Spleen (tissue), 11 donors: ENCODE measurements around the gene FLT4. TPM values are rescaled to one million over a fixed set of nuclear protein-coding genes. Genes with fewer than 3 reads are reported as not detected.
"Not testable (repeated sequence)": the region's sequence is repeated elsewhere in the genome, so short reads cannot be mapped to it uniquely, and the experiment has no call there.

Source experiments
- DNase-seq: peaks from one replicate; pipeline ENCODE4 v3.0.0-alpha.2; 2020
- H3K27ac ChIP-seq, 8 donors: fragments of 200-600 bp; sonication (generic) in 7 of 8; 1 replicate in 4 of 8; 2 replicates in 4 of 8; pipeline versions ENCODE4 v1.5.0 to v1.8.0; 2016 to 2021; ENCODE audit warnings: inconsistent platforms in 4 of 8, mild to moderate bottlenecking in 4 of 8, moderate library complexity in 1 of 8
- H3K27me3 ChIP-seq, 7 donors: fragments of 200-600 bp; sonication (generic) in 6 of 7; replicated peaks in 1 of 7; 1 replicate in 4 of 7; 2 replicates in 3 of 7; pipeline versions ENCODE4 v1.5.0 to v1.8.0; 2016 to 2021; ENCODE audit warnings: inconsistent platforms in 3 of 7, mild to moderate bottlenecking in 1 of 7
- H3K36me3 ChIP-seq, 6 donors: fragments of 200-600 bp; sonication (generic) in 5 of 6; 1 replicate in 4 of 6; 2 replicates in 2 of 6; pipeline versions ENCODE4 v1.5.0 to v1.8.0; 2016 to 2021; ENCODE audit warnings: inconsistent platforms in 2 of 6
- H3K4me1 ChIP-seq, 6 donors: fragments of 200-600 bp; sonication (generic) in 5 of 6; 1 replicate in 3 of 6; 2 replicates in 3 of 6; pipeline versions ENCODE4 v1.5.0 to v1.8.0; 2016 to 2021; ENCODE audit warnings: inconsistent platforms in 3 of 6
- H3K4me3 ChIP-seq, 8 donors: fragments of 200-600 bp; sonication (generic) in 7 of 8; 1 replicate in 4 of 8; 2 replicates in 4 of 8; pipeline versions ENCODE4 v1.5.0 to v1.8.0; 2016 to 2021; ENCODE audit warnings: inconsistent platforms in 4 of 8, mild to moderate bottlenecking in 4 of 8, moderate library complexity in 2 of 8
- H3K9me3 ChIP-seq, 8 donors: fragments of 200-600 bp; sonication (generic) in 7 of 8; 1 replicate in 4 of 8; 2 replicates in 4 of 8; pipeline versions ENCODE4 v1.5.0 to v1.8.0; 2016 to 2021; ENCODE audit warnings: inconsistent platforms in 4 of 8
- CTCF ChIP-seq, 11 experiments: fragments of 200-600 bp in 7 of 11; fragments of 450-650 bp in 4 of 11; sonication (generic) in 4 of 11; IDR thresholded peaks in 8 of 11; conservative IDR thresholded peaks in 3 of 11; 1 replicate in 7 of 11; 2 replicates in 4 of 11; pipeline versions ENCODE4 v1.4.0 to v1.8.0; 2016 to 2021; ENCODE audit warnings: antibody characterized with exemption in 11 of 11, inconsistent platforms in 4 of 11, mild to moderate bottlenecking in 1 of 11
- POLR2A ChIP-seq, 3 donors: fragments of 450-650 bp; IDR thresholded peaks; one replicate each; pipeline ENCODE4 v1.5.1; 2017; ENCODE audit warnings: antibody characterized with exemption in 3 of 3, mild to moderate bottlenecking in 1 of 3
- POLR2AphosphoS5 ChIP-seq, 3 donors: sonication (generic); formaldehyde crosslinking; IDR thresholded peaks; one replicate each; pipeline ENCODE4 v1.5.1; 2017; ENCODE audit warnings: antibody characterized with exemption in 3 of 3
- WGBS, 5 donors: extraction: QIAGEN DNeasy Blood & Tissue Kit in 3 of 5; methylation state at CpG; one replicate each; pipeline versions ENCODE4 v1.1.5 to v1.1.7; 2013 to 2018; 5-methylcytosine and 5-hydroxymethylcytosine counted together
- intact Hi-C: fragments of 100-400 bp; cut with DNase I; formaldehyde crosslinking; loops from one replicate; pipeline ENCODE4 v1.15.0; 2023; ENCODE audit warnings: low total_unique reads
- polyA plus RNA-seq, 3 donors: library from polyadenylated mRNA; stranded (reverse); fragments of 200-250 nt; gene quantifications; one replicate each; pipeline ENCODE4 v1.2.1, GENCODE V29; 2013
- total RNA-seq, 7 donors: library from RNA; depleted of rRNA in 3 of 7; stranded (reverse); fragments of >200 nt in 3 of 7; fragmentation: NEBNext Ultra II Directional in 4 of 7; extraction: Animal tissue kit (Norgen Biotek cat#: 25700) in 4 of 7; gene quantifications; one replicate each; pipeline versions ENCODE4 v1.1.0 to v1.2.1, GENCODE V29; 2016 to 2021
- donor health status: healthy with polysubstance abuse.
- donor health status: DM: no; HTN: no; CAD: no; lungs with moderate emphysema.
- donor health status: DM: no; HTN: no; CAD: no.
- donor health status: Bipolar disorder and iron deficiency.
- donor health status: healthy.
- donor health status: DM: no; HTN: no; CAD: no.
- donor health status: DM: yes; HTN: yes; CAD: no.

Gene FLT4
- total and polyA plus RNA-seq, 10 donors: 3.5 to 61.4 (median 34.8) TPM

GRCh38 chr5:180689071-180689694 lies 39.8 kb upstream of the FLT4 start:
- Histone ChIP-seq H3K4me1 (peaks cover 0 to 17% (median 0%) of the 10 kb centered on the region in 6 donors), H3K27me3 (peaks cover 0 to 24% (median 5%) of the 10 kb centered on the region in 7 donors), H3K9me3 (no peaks in the 10 kb centered on the region), H3K4me3 (peak overlapping the region in 1 of 8 donors; percentile 40), H3K36me3 (no peaks in the 10 kb centered on the region), H3K27ac (peak overlapping the region in 5 of 8 donors; percentile 34 to 70 (median 46))
- TF ChIP-seq POLR2A (IDR thresholded peaks at IDR 0.05) (no peak), POLR2AphosphoS5 (IDR thresholded peaks at IDR 0.05) (no peak), CTCF (IDR thresholded peaks at IDR 0.05 in 8 of 11, conservative IDR thresholded peaks at IDR 0.05 in 3 of 11) (no peak)
- DNase-seq: no peak
- WGBS, 5 donors: 48 to 57% (median 54%) methylated on average over 13 of the region's 13 CpGs
- intact Hi-C loops: no loop called here

- DNase-seq: no peak
- Histone ChIP-seq H3K4me1 (peaks cover 0 to 19% (median 0%) of the 10 kb centered on the region in 6 donors), H3K4me3 (peak overlapping the region in 1 of 8 donors; percentile 40), H3K36me3 (no peaks in the 10 kb centered on the region), H3K27ac (peak overlapping the region in 5 of 8 donors; percentile 34 to 70 (median 46)), H3K27me3 (peaks cover 0 to 27% (median 5%) of the 10 kb centered on the region in 7 donors), H3K9me3 (no peaks in the 10 kb centered on the region)
- intact Hi-C loops: no loop called here
- no peak for TF ChIP-seq POLR2A (IDR thresholded peaks at IDR 0.05)
- TF ChIP-seq POLR2AphosphoS5 (IDR thresholded peaks at IDR 0.05): no peak
- TF ChIP-seq CTCF (IDR thresholded peaks at IDR 0.05 in 8 of 11, conservative IDR thresholded peaks at IDR 0.05 in 3 of 11): no peak
- WGBS, 5 donors: 41 to 59% (median 46%) methylated on average over 8 of the region's 8 CpGs
Observed at GRCh38 chr5:180688330-180689070, 39.1 kb upstream of the FLT4 start.

GRCh38 chr5:180686799-180687198 lies 37.4 kb upstream of the FLT4 start:
- H3K27me3 ChIP-seq: peaks cover 0 to 29% (median 0%) of the 10 kb centered on the region in 7 donors
- peaks cover 0 to 19% (median 0%) of the 10 kb centered on the region in 6 donors for H3K4me1 ChIP-seq
- H3K36me3 ChIP-seq, H3K4me3 ChIP-seq, intact Hi-C loops, H3K27ac ChIP-seq, H3K9me3 ChIP-seq, DNase-seq: not testable (repeated sequence)
- 75 to 92% (median 81%) methylated on average over 12 of the region's 12 CpGs for WGBS, 5 donors

GRCh38 chr5:180684623-180685161 lies 35.3 kb upstream of the FLT4 start:
- no peak overlapping the region for H3K4me3 ChIP-seq
- no peak overlapping the region for H3K27ac ChIP-seq
- H3K9me3 ChIP-seq: no peaks in the 10 kb centered on the region
- no peak for TF ChIP-seq POLR2A (IDR thresholded peaks at IDR 0.05)
- no peak for TF ChIP-seq CTCF (IDR thresholded peaks at IDR 0.05 in 8 of 11, conservative IDR thresholded peaks at IDR 0.05 in 3 of 11)
- no peak for TF ChIP-seq POLR2AphosphoS5 (IDR thresholded peaks at IDR 0.05)
- DNase-seq: no peak
- peaks cover 0 to 38% (median 0%) of the 10 kb centered on the region in 7 donors for H3K27me3 ChIP-seq
- intact Hi-C loops: no loop called here
- whole genome bisulfite sequencing, 5 donors: 77 to 87% (median 82%) methylated on average over 15 of the region's 15 CpGs
- no peaks in the 10 kb centered on the region for H3K36me3 ChIP-seq
- H3K4me1 ChIP-seq: peaks cover 0 to 14% (median 0%) of the 10 kb centered on the region in 6 donors
